ENCODE data around the gene ANAPC15.

GRCh38 chr11:72114570-72114969 lies 2.1 kb upstream of the ANAPC15 start:
- TF ChIP-seq CTCF (IDR thresholded peaks at IDR 0.05) = no peak
- no peak for TF ChIP-seq ZFX (IDR thresholded peaks at IDR 0.05; ENCODE audit: borderline replicate concordance)

Measured in 22Rv1 (cell line).